AG04450 (cell line): Measurements from ENCODE around the gene DNM3. TPM values are rescaled to one million over a fixed set of nuclear protein-coding genes. Genes with fewer than 3 reads are reported as not detected.

Experiments
- CTCF ChIA-PET: fragments of 300-600, 350-600 bp; formaldehyde crosslinking; extraction: SDS; loops from one replicate; lab custom pipeline; 2022; ENCODE audit warnings: antibody characterized with exemption, inconsistent platforms; lab: Charles Lee
- POLR2A ChIA-PET: fragments of 350-600 bp; formaldehyde crosslinking; extraction: SDS; loops from one replicate; lab custom pipeline; 2021; ENCODE audit warnings: antibody characterized with exemption, inconsistent platforms; lab: Yijun Ruan, JAX
- DNase-seq: peaks from one replicate; pipeline ENCODE4 v3.0.0-alpha.2; 2011; ENCODE audit warnings: low read depth, low spot score
- H3K27ac ChIP-seq: one replicate; pipeline ENCODE4 v1.5.1; 2012; ENCODE audit warnings: low read depth, low read length, control low read depth
- H3K27me3 ChIP-seq: one replicate; pipeline ENCODE4 v1.6.0; 2012; ENCODE audit warnings: low read length; ENCODE audit not compliant: control insufficient read depth, insufficient read depth
- H3K4me3 ChIP-seq: 2 replicates; pipeline ENCODE4 v1.5.1; 2011; ENCODE audit warnings: mild to moderate bottlenecking, low read depth, low read length, control low read depth
- H3K9me3 ChIP-seq: 2 replicates; pipeline ENCODE4 v1.5.1; 2012; ENCODE audit warnings: low read length; ENCODE audit not compliant: control insufficient read depth, insufficient read depth
- polyA plus RNA-seq: library from polyadenylated mRNA; depleted of rRNA; stranded (reverse); fragments of >200 nt; gene quantifications from 2 replicates; pipeline ENCODE4 v1.2.3, GENCODE V29; 2011
- TF ChIP-seq, protein P1 (sequence below): IDR thresholded peaks from 2 replicates; pipeline ENCODE4 v1.5.1; 2011; ENCODE audit warnings: low read depth, low read length, control low read depth, inconsistent platforms

The DNM3 gene
- polyA plus RNA-seq, 1 experiment = 0.37 TPM

DNA sequence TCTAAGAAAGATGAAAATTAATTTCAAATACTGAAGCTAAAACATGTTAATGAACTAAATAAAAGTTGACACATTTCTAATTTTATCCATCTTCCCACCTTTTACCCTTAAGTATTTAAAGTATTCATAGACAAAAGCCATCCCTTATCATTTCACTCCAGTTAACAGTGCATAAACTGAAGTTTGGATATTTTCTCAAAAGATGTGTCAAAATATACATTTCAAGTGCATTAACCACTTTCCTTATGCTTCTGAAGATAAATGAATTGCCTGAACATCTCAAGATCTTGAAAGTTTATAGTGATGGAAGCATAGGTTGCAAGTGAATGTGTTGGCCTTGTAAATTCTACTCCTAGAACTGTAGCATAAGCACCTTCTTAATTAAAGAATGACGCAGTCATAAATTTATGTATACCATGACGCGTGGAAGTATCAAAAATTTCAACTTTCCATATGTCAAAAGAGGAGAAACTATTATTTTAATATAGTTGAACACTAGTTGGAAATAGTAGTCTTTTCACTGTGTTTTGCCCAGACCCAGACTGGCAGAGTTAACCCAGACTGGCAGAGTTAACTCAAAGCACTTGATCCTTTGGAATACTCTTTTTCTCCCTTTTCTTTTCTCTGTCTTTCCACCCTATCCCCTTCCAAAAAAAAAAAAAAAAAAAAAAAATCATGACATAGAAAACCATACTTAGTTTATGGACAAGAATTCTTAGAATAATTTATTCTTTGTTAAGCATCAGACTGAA, 296.6 kb downstream of the DNM3 start:
- H3K4me3 ChIP-seq = no peak overlapping the region
- ChIA-PET CTCF (no interaction called here), POLR2A (interaction anchor here (0.7 kb wide), 1 partner anchor 546 kb away, joined by 4 read pairs; no protein-coding TSS in a partner anchor)
- DNase-seq = no peak
- TF ChIP-seq, protein P1, sequence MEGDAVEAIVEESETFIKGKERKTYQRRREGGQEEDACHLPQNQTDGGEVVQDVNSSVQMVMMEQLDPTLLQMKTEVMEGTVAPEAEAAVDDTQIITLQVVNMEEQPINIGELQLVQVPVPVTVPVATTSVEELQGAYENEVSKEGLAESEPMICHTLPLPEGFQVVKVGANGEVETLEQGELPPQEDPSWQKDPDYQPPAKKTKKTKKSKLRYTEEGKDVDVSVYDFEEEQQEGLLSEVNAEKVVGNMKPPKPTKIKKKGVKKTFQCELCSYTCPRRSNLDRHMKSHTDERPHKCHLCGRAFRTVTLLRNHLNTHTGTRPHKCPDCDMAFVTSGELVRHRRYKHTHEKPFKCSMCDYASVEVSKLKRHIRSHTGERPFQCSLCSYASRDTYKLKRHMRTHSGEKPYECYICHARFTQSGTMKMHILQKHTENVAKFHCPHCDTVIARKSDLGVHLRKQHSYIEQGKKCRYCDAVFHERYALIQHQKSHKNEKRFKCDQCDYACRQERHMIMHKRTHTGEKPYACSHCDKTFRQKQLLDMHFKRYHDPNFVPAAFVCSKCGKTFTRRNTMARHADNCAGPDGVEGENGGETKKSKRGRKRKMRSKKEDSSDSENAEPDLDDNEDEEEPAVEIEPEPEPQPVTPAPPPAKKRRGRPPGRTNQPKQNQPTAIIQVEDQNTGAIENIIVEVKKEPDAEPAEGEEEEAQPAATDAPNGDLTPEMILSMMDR = no peak
- no peaks in the 10 kb centered on the region for H3K27me3 ChIP-seq
- H3K9me3 ChIP-seq = no peaks in the 10 kb centered on the region
- H3K27ac ChIP-seq = no peak overlapping the region

GRCh38 chr1:172138634-172139033, 297.3 kb downstream of the DNM3 start:
- H3K27ac ChIP-seq = no peak overlapping the region
- TF ChIP-seq, protein P1 = no peak
- no peak overlapping the region for H3K4me3 ChIP-seq
- CTCF ChIA-PET = no interaction called here
- POLR2A ChIA-PET = interaction anchor here (0.7 kb wide), 1 partner anchor 547 kb away, joined by 4 read pairs; no protein-coding TSS in a partner anchor
- no peak for DNase-seq
- H3K27me3 ChIP-seq = no peaks in the 10 kb centered on the region
- no peaks in the 10 kb centered on the region for H3K9me3 ChIP-seq

DNA sequence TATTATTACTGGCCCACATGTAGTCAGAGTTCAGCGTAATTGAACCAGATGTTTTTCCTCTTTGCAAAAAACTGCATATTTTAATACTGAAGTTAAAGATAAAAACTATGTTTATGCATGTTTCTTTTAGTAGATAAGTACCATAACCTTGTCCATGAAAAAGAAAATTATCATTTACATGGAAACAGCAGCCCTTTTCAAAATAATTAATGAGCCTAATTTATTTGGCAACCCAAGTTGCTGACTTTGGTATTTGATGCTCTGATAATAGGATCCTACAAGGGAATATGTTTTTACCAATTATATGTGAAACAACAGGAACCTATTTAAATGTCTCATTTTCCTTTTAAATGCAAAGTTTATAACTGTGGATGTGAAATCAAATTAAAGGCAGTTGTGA, 297.9 kb downstream of the DNM3 start:
- TF ChIP-seq, protein P1 = no peak
- DNase-seq = no peak
- Histone ChIP-seq H3K9me3 (no peaks in the 10 kb centered on the region), H3K27me3 (no peaks in the 10 kb centered on the region), H3K27ac (no peak overlapping the region), H3K4me3 (no peak overlapping the region)
- ChIA-PET POLR2A (no interaction called here), CTCF (no interaction called here)

DNA sequence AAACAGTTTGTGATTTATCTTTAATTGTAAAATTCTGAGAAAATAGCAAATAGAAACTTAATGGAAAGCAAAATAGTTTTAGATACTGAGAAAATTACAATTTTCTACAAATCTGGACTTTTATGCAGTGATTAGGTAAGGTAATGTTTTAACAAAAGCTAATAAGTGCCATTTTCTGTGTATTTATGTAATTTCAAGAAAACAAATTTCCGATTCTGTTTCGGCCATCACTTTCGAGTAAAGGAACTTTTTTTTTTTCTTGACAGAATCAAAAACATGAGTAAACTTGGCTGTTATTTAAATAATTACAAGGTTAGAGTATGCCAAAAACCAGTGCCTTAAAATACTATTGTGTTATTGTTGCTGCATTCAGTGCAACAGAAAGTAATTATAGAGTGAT, 298.8 kb downstream of the DNM3 start:
- Histone ChIP-seq H3K4me3 (peak overlapping the region; percentile 14), H3K27ac (no peak overlapping the region), H3K9me3 (no peaks in the 10 kb centered on the region), H3K27me3 (no peaks in the 10 kb centered on the region)
- ChIA-PET POLR2A (no interaction called here), CTCF (interaction anchor here (0.7 kb wide), 1 partner anchor 636 kb away, joined by 3 read pairs; no protein-coding TSS in a partner anchor)
- no peak for DNase-seq
- TF ChIP-seq, protein P1 = no peak

DNA sequence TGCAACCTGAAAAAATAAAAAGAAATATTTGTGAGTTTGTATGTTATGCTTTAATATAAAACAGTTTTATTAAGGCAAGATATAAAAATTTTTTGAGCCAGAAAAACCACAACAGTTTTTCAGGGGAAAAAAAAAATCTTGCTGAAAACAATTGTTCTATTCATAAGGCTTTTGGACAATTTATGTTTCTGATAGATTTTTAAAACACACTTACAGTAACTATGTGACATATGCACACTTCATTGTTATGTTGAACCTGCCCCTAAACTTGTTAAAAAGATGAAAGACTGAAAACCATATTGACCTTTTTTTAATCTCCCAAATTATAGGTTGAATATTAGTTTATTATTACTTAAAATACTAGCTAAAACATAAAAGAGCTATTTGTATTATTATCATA, 299.3 kb downstream of the DNM3 start:
- ChIA-PET CTCF (interaction anchor here (1.9 to 2.1 kb wide), 2 partner anchors 138 to 259 kb away, joined by 6 to 8 read pairs; no protein-coding TSS in a partner anchor), POLR2A (no interaction called here)
- H3K9me3 ChIP-seq = no peaks in the 10 kb centered on the region
- DNase-seq = no peak
- no peak overlapping the region for H3K27ac ChIP-seq
- H3K4me3 ChIP-seq = no peak overlapping the region; the same call in 1 of the 2 replicates
- TF ChIP-seq, protein P1 = no peak
- H3K27me3 ChIP-seq = no peaks in the 10 kb centered on the region
